GM18505 (cell line): ENCODE data around the gene RSPH6A.

Experiments used
- ATAC-seq: cut with Tn5 transposase; IDR thresholded peaks from one replicate; pipeline ENCODE4 v1.9.1; 2021; ENCODE audit not compliant: unreplicated experiment
- POLR2A ChIP-seq: IDR thresholded peaks from 4 replicates; pipeline ENCODE4 v1.6.1; 2011; ENCODE audit warnings: borderline replicate concordance; ENCODE audit not compliant: insufficient read depth, insufficient read length; ENCODE audit errors: extremely low read depth

RSPH6A gene

GRCh38 chr19:45786533-45786894, 28.6 kb downstream of the RSPH6A start:
- TF ChIP-seq POLR2A = no peak

GRCh38 chr19:45785781-45786532, 29.2 kb downstream of the RSPH6A start:
- ATAC-seq = no peak
- no peak for TF ChIP-seq POLR2A

More at GRCh38 chr19:45786533-45786894, 28.6 kb downstream of the RSPH6A start:
- no peak for ATAC-seq

GRCh38 chr19:45785097-45785496, 30.0 kb downstream of the RSPH6A start:
- ATAC-seq = no peak
- no peak for TF ChIP-seq POLR2A

GRCh38 chr19:45784096-45784495, 31.0 kb downstream of the RSPH6A start:
- no peak for TF ChIP-seq POLR2A
- no peak for ATAC-seq

- TF ChIP-seq POLR2A = no peak
- no peak for ATAC-seq
Measured at GRCh38 chr19:45782820-45783785, 32.0 kb downstream of the RSPH6A start.

GRCh38 chr19:45782162-45782691, 32.9 kb downstream of the RSPH6A start, which contains the start of gene DMPK:
Gene DMPK (minus strand): TSS chr19:45782490. CDS start chr19:45782352, 138 bp downstream.
- TF ChIP-seq POLR2A = no peak
- ATAC-seq = no peak

GRCh38 chr19:45781214-45782161, 33.6 kb downstream of the RSPH6A start:
- no peak for TF ChIP-seq POLR2A
- ATAC-seq = no peak

- ATAC-seq = no peak
- no peak for TF ChIP-seq POLR2A
Measured at GRCh38 chr19:45780448-45781213, 34.5 kb downstream of the RSPH6A start.

GRCh38 chr19:45780146-45780447, 35.0 kb downstream of the RSPH6A start:
- no peak for ATAC-seq

GRCh38 chr19:45779231-45780145, 35.6 kb downstream of the RSPH6A start:
- TF ChIP-seq POLR2A = no peak
- peak; percentile 62 for ATAC-seq

More at GRCh38 chr19:45780146-45780447, 35.0 kb downstream of the RSPH6A start:
- TF ChIP-seq POLR2A = no peak
